Mucosa of rectum (tissue), 2 donors: ENCODE results near the gene DCAF7.

Source experiments
- H3K27ac ChIP-seq, 2 donors: one replicate each; pipeline ENCODE4 v1.7.0; 2013; ENCODE audit warnings: inconsistent platforms in 2 of 2, low read depth in 2 of 2, low read length in 2 of 2
- H3K27me3 ChIP-seq, 2 donors: one replicate each; pipeline ENCODE4 v1.7.0; 2013; ENCODE audit warnings: low read length in 2 of 2; ENCODE audit not compliant: control insufficient read depth in 2 of 2, insufficient read depth in 2 of 2
- H3K36me3 ChIP-seq, 2 donors: one replicate each; pipeline ENCODE4 v1.7.0; 2013; ENCODE audit warnings: low read length in 2 of 2; ENCODE audit not compliant: control insufficient read depth in 2 of 2, insufficient read depth in 2 of 2
- H3K4me1 ChIP-seq, 2 donors: one replicate each; pipeline ENCODE4 v1.7.0; 2013; ENCODE audit warnings: low read length in 2 of 2, mild to moderate bottlenecking in 1 of 2; ENCODE audit not compliant: control insufficient read depth in 2 of 2, insufficient read depth in 2 of 2
- H3K4me3 ChIP-seq, 2 donors: one replicate each; pipeline ENCODE4 v1.7.0; 2013; ENCODE audit warnings: low read length in 2 of 2
- H3K9ac ChIP-seq, 2 donors: one replicate each; pipeline ENCODE4 v1.7.0; 2013; ENCODE audit warnings: low read length in 2 of 2, low read depth in 1 of 2, mild to moderate bottlenecking in 1 of 2
- H3K9me3 ChIP-seq, 2 donors: one replicate each; pipeline ENCODE4 v1.7.0; 2013; ENCODE audit warnings: low read length in 2 of 2; ENCODE audit not compliant: control insufficient read depth in 2 of 2
- donor health status: healthy.
- donor health status: Normal muscosa, but diverticular disease.

The DCAF7 gene

DNA sequence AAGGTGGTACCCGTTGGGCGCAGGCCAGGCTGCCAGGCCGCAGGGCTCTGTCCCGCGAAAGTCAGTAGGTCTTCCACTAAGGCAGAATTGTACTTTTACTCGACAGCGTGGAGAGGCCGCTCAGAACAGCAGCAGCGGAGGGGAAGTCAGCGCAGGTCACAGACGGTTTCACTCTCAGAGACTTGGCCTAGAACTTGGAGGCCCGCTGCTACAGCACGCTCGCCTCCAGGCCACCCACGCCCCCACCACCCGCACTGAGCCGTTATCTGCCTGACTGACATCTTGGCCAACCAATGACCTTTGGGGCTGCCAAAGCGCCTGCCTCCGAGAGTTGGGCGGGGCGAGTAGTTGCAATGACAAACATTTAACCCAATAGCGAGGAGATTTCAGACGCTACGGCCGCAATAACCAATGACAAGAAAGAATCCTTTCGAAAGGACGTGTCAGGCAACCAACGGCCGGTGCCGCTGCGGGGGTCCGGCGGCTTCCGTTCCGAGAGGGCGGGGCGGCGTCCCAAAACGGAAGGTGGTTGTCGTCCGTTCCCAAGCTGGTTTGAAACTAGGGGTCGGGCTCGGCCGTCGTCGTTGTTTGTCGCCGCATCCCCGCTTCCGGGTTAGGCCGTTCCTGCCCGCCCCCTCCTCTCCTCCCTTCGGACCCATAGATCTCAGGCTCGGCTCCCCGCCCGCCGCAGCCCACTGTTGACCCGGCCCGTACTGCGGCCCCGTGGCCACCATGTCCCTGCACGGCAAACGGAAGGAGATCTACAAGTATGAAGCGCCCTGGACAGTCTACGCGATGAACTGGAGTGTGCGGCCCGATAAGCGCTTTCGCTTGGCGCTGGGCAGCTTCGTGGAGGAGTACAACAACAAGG is at the start of gene DCAF7:
Gene DCAF7 (plus strand): TSS at position 532 of the 871 bp plus-strand sequence. CDS start 201 bp downstream, at position 733.
- Histone ChIP-seq H3K27ac (peak within 1 kb of the TSS; percentile 84 to 94), H3K27me3 (no peaks in the 10 kb centered on the region), H3K36me3 (peaks cover 0 to 6% of the 10 kb centered on the region in 2 donors), H3K4me1 (peaks cover 17 to 22% of the 10 kb centered on the region in 2 donors), H3K9ac (peak within 1 kb of the TSS; percentile 87 to 96), H3K4me3 (peak within 1 kb of the TSS; percentile 88 to 99), H3K9me3 (no peaks in the 10 kb centered on the region)

DNA sequence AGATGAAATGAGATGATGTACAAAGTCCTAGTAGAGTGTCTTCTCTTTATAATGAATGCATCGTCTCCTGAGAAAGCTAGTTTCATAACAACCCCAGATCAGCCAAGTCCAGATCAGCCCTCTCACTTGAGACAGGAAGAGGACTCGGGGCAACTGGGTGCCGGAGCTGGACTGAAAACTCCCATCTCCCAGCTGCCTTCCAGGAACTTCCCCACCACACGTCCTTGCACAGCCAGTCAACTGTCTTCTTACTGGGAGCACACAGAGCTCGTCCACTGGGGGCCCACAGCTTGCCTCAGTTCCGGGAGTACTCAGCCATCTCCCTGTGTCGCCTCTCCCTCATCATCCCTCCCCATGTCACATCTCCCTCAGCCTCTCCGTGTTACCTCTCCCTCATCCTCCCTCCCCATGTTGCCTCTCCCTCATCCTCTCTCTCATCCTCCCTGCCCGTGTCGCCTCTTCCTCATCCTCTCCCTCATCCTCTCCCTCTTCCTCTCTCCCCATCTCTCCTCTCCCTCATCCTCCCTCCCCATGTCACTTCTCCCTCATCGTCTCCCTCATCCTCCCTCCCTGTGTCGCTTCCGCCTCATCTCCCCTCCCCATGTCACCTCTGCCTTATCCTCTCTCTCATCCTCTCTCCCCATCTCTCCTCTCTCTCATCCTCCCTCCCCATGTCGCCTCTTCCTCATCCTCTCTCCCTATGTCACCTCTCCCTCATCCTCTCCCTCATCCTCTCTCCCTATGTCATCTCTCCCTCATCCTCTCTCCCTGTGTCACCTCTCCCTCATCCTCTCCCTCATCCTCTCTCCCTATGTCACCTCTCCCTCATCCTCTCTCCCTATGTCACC is 49.5 kb upstream of the DCAF7 start:
- Histone ChIP-seq H3K27me3 (no peaks in the 10 kb centered on the region), H3K9ac (no peak overlapping the region), H3K4me1 (peaks cover 0 to 2% of the 10 kb centered on the region in 2 donors), H3K27ac (no peak overlapping the region), H3K9me3 (no peaks in the 10 kb centered on the region), H3K36me3 (no peaks in the 10 kb centered on the region), H3K4me3 (no peak overlapping the region)

- H3K9me3 ChIP-seq = no peaks in the 10 kb centered on the region
- no peak overlapping the region for H3K9ac ChIP-seq
- peaks cover 0 to 2% of the 10 kb centered on the region in 2 donors for H3K4me1 ChIP-seq
- H3K36me3 ChIP-seq = no peaks in the 10 kb centered on the region
- no peaks in the 10 kb centered on the region for H3K27me3 ChIP-seq
- no peak overlapping the region for H3K4me3 ChIP-seq
- H3K27ac ChIP-seq = no peak overlapping the region
Measured at GRCh38 chr17:63503341-63503705, 47.0 kb upstream of the DCAF7 start.

DNA sequence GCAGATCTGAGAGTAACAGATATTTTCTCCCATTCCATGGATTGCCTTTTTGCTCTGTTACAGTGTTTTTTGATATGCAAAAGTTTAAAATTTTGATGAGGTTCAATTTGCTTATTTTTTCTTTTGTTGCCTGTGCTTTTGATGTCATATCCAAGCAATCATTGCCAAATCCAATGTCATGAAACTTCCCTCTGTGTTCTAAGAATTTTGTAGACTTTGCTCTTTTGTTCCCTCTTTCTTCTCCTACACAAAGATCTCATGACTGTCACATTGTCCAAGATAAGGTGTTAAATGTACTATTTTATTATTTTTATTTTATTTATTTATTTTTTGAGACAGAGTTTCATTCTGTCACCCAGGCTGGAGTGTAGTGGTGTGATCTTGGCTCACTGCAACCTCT is 46.0 kb upstream of the DCAF7 start:
- Histone ChIP-seq H3K4me3 (no peak overlapping the region), H3K27me3 (no peaks in the 10 kb centered on the region), H3K9ac (no peak overlapping the region), H3K27ac (no peak overlapping the region), H3K4me1 (peaks cover 0 to 2% of the 10 kb centered on the region in 2 donors), H3K9me3 (no peaks in the 10 kb centered on the region), H3K36me3 (no peaks in the 10 kb centered on the region)

- H3K36me3 ChIP-seq = no peaks in the 10 kb centered on the region
- no peak overlapping the region for H3K4me3 ChIP-seq
- H3K27ac ChIP-seq = no peak overlapping the region
- H3K4me1 ChIP-seq = peaks cover 0 to 2% of the 10 kb centered on the region in 2 donors
- H3K9me3 ChIP-seq = no peaks in the 10 kb centered on the region
- no peak overlapping the region for H3K9ac ChIP-seq
- H3K27me3 ChIP-seq = no peaks in the 10 kb centered on the region
Measured at GRCh38 chr17:63505341-63505740, 44.9 kb upstream of the DCAF7 start.

DNA sequence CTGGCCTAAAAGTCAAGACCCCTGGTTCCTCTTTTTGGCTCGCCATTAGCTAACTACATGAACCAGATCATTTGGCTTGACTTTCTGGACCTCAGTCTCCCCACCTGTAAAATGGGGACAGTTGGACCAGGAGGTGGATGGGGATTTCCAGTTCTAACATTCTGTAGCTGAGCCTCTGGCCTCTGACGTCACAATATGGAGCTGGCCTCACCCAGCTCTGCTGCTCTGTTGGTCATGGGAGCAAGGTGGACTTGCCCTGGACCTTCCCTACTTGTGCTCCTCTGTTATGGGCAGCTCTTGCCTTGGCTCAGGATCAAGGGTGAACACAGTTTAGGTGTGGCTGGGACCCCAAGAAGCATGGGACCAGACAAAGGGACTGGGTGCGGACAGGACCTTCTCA is 43.6 kb upstream of the DCAF7 start:
- Histone ChIP-seq H3K9ac (no peak overlapping the region), H3K9me3 (no peaks in the 10 kb centered on the region), H3K4me3 (no peak overlapping the region), H3K36me3 (no peaks in the 10 kb centered on the region), H3K4me1 (peaks cover 0 to 2% of the 10 kb centered on the region in 2 donors), H3K27me3 (no peaks in the 10 kb centered on the region), H3K27ac (no peak overlapping the region)

DNA sequence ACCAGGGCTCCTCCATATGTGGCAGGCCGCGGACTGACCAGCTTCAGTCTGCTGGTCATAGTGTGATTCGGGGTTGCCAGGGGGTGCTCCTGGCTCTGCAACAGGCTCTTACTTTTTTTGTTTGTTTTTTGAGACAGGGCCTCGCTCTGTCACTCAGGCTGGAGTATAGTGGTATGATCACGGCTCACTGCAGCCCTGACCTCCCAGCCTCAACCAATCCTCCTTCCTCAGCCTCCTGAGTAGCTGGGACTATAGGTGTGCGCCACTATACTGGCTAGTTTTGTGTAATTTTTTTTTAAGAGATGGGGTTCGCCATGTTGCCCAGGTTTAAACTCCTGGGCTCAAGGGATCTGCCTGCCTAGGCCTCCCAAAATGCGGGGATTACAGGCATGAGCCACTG is 38.9 kb upstream of the DCAF7 start:
- no peaks in the 10 kb centered on the region for H3K36me3 ChIP-seq
- no peaks in the 10 kb centered on the region for H3K27me3 ChIP-seq
- H3K9ac ChIP-seq = no peak overlapping the region
- H3K4me3 ChIP-seq = no peak overlapping the region
- no peaks in the 10 kb centered on the region for H3K4me1 ChIP-seq
- H3K27ac ChIP-seq = no peak overlapping the region
- H3K9me3 ChIP-seq = no peaks in the 10 kb centered on the region

- no peaks in the 10 kb centered on the region for H3K4me1 ChIP-seq
- no peak overlapping the region for H3K27ac ChIP-seq
- H3K27me3 ChIP-seq = no peaks in the 10 kb centered on the region
- H3K4me3 ChIP-seq = no peak overlapping the region
- no peaks in the 10 kb centered on the region for H3K9me3 ChIP-seq
- no peak overlapping the region for H3K9ac ChIP-seq
- H3K36me3 ChIP-seq = no peaks in the 10 kb centered on the region
Measured at GRCh38 chr17:63512388-63512787, 37.9 kb upstream of the DCAF7 start.

- Histone ChIP-seq H3K4me1 (no peaks in the 10 kb centered on the region), H3K9me3 (no peaks in the 10 kb centered on the region), H3K27me3 (no peaks in the 10 kb centered on the region), H3K36me3 (no peaks in the 10 kb centered on the region), H3K27ac (no peak overlapping the region), H3K4me3 (no peak overlapping the region), H3K9ac (no peak overlapping the region)
Measured at GRCh38 chr17:63512896-63513644, 37.2 kb upstream of the DCAF7 start.
